K562 (cell line): ENCODE data around the gene PHF10. TPM values are rescaled to one million over a fixed set of nuclear protein-coding genes. Genes with fewer than 3 reads are reported as not detected.

ENCODE experiments used
- AFF1 ChIP-seq, 2 experiments: fragments of 450-650 bp; IDR thresholded peaks; 2 replicates each; pipeline ENCODE4 v1.6.1; 2018; ENCODE audit warnings: mild to moderate bottlenecking in 2 of 2, low read depth in 1 of 2; ENCODE audit not compliant: partially characterized antibody in 2 of 2
- ARNT ChIP-seq, 2 experiments: fragments of 450-650 bp; IDR thresholded peaks; 2 replicates each; pipeline ENCODE4 v1.6.1; 2016; ENCODE audit warnings: mild to moderate bottlenecking in 1 of 2
- BHLHE40 ChIP-seq: IDR thresholded peaks from 2 replicates; pipeline ENCODE4 v1.6.1; 2011; ENCODE audit warnings: low read length, improper control_type of control experiment
- CBFB ChIP-seq: sonication (generic); formaldehyde crosslinking; IDR thresholded peaks from 2 replicates; pipeline ENCODE4 v1.4.0; 2020; ENCODE audit warnings: mild to moderate bottlenecking, missing genetic modification reagents
- CC2D1A ChIP-seq: fragments of 450-650 bp; IDR thresholded peaks from 2 replicates; pipeline ENCODE4 v1.6.1; 2017; ENCODE audit warnings: mild to moderate bottlenecking
- CCNT2 ChIP-seq: IDR thresholded peaks from 2 replicates; pipeline ENCODE4 v1.6.1; 2011; ENCODE audit warnings: borderline replicate concordance, low read depth, mild to moderate bottlenecking, moderate library complexity, mixed read lengths, low read length; ENCODE audit not compliant: insufficient read length; ENCODE audit errors: extremely low read depth
- CREB1 ChIP-seq, 2 experiments: sonication (generic) in 1 of 2; formaldehyde crosslinking in 1 of 2; IDR thresholded peaks; 2 replicates each; pipeline versions ENCODE4 v1.6.1 to v1.8.0; 2012 to 2022; ENCODE audit warnings: inconsistent platforms in 1 of 2, mild to moderate bottlenecking in 1 of 2, missing genetic modification reagents in 1 of 2, moderate library complexity in 1 of 2
- DPF2 ChIP-seq: fragments of 450-650 bp; IDR thresholded peaks from 2 replicates; pipeline ENCODE4 v1.6.1; 2016
- JUN ChIP-seq, 2 experiments: sonication (generic) in 1 of 2; formaldehyde crosslinking in 1 of 2; IDR thresholded peaks; 2 replicates each; pipeline versions ENCODE4 v1.6.1 to v1.8.0; 2012 to 2022; ENCODE audit warnings: borderline replicate concordance in 2 of 2, mild to moderate bottlenecking in 2 of 2, improper control_type of control experiment in 1 of 2, low read depth in 1 of 2, low read length in 1 of 2, missing genetic modification reagents in 1 of 2
- MNT ChIP-seq, 2 experiments: fragments of 450-650 bp; conservative IDR thresholded peaks; 2 replicates each; pipeline ENCODE4 v1.6.1; 2017; ENCODE audit warnings: mild to moderate bottlenecking in 2 of 2, moderate library complexity in 2 of 2
- SFPQ ChIP-seq: fragments of 200-400 bp; formaldehyde crosslinking; IDR thresholded peaks from 2 replicates; pipeline ENCODE4 v1.6.1; 2017; ENCODE audit warnings: mild to moderate bottlenecking, low read depth, low read length, moderate library complexity
- SP1 ChIP-seq: sonication (generic); formaldehyde crosslinking; IDR thresholded peaks from 2 replicates; pipeline ENCODE4 v1.8.1; 2022; ENCODE audit warnings: mild to moderate bottlenecking, missing genetic modification reagents
- STAT5B ChIP-seq: fragments of 250-450 bp; sonication (Bioruptor Pico); IDR thresholded peaks from 2 replicates; pipeline ENCODE4 v1.8.0; 2021; ENCODE audit warnings: mild to moderate bottlenecking, inconsistent platforms
- TEAD4 ChIP-seq, 2 experiments: sonication (generic) in 1 of 2; formaldehyde crosslinking in 1 of 2; IDR thresholded peaks; 2 replicates each; pipeline versions ENCODE4 v1.6.1 to v1.8.0; 2012 to 2022; ENCODE audit warnings: borderline replicate concordance in 1 of 2, inconsistent platforms in 1 of 2, low read length in 1 of 2, mild to moderate bottlenecking in 1 of 2, missing genetic modification reagents in 1 of 2
- polyA plus RNA-seq, 8 experiments: library from polyadenylated mRNA; depleted of rRNA in 4 of 8; stranded (reverse) in 5 of 8; unstranded in 3 of 8; fragments of >200 nt; fragmentation: Nextera tagmentation in 2 of 8; fragmentation: Illumina TruSeq in 1 of 8; extraction: Ambion mirVana in 2 of 8; extraction: Trizol in 1 of 8; gene quantifications; 2 replicates each; pipeline versions ENCODE4 v1.2.1 to v1.2.3, GENCODE V29; 2011 to 2014; ENCODE audit warnings: inconsistent platforms in 1 of 8, missing spikeins in 1 of 8
- total RNA-seq, 7 experiments: library from RNA; depleted of rRNA in 6 of 7; stranded (reverse); fragments of >200 nt in 6 of 7; fragmentation: Illumina TruSeq in 2 of 7; extraction: Trizol in 2 of 7; gene quantifications; 2 replicates each; pipeline versions ENCODE4 v1.2.1 to v1.2.3, GENCODE V29; 2011 to 2021; ENCODE audit warnings: low replicate concordance in 1 of 7

Gene PHF10
- total and polyA plus RNA-seq, 9 of the 15 experiments (the other 6 are each of a cell fraction or from before 2014, with no cell fraction given): 23.9 to 88.9 (median 46.0) TPM

GRCh38 chr6:169722362-169723199, 1.7 kb downstream of the PHF10 start (continued):
- TF ChIP-seq STAT5B (no peak), DPF2 (peak; percentile 67), BHLHE40 (peak; percentile 24; the same call in 1 of the 2 replicates), CCNT2 (peak; percentile 25), CBFB (CRISPR knock-in tag) (0 out of 2 replicates have a peak, but pooled peaks have one; percentile 54), ARNT (IDR thresholded peaks at IDR 0.05) (no peak), MNT (conservative IDR thresholded peaks at IDR 0.05) (peak in 1 of 2 experiments; percentile 22; a peak in 1 of 4 replicates), AFF1 (IDR thresholded peaks at IDR 0.05; ENCODE audit: low read depth in 1 of 2, partially characterized antibody in 2 of 2) (no peak), CREB1 (IDR thresholded peaks at IDR 0.05) (no peak), CREB1 (CRISPR knock-in tag; IDR thresholded peaks at IDR 0.05) (peak; percentile 4; the same call in 1 of the 2 replicates), TEAD4 (IDR thresholded peaks at IDR 0.05; ENCODE audit: low read length) (peak; percentile 89), TEAD4 (CRISPR knock-in tag; IDR thresholded peaks at IDR 0.05; ENCODE audit: borderline replicate concordance) (no peak), SFPQ (no peak), SP1 (0 out of 2 replicates have a peak, but pooled peaks have one; percentile 27), JUN (IDR thresholded peaks at IDR 0.05; ENCODE audit: borderline replicate concordance, low read depth, low read length) (0 out of 2 replicates have a peak, but pooled peaks have one; percentile 7), JUN (CRISPR knock-in tag; IDR thresholded peaks at IDR 0.05; ENCODE audit: borderline replicate concordance) (no peak), CC2D1A (no peak)
